ENCODE data around the gene CDC20. TPM values are rescaled to one million over a fixed set of nuclear protein-coding genes. Genes with fewer than 3 reads are reported as not detected.

The CDC20 gene
- polyA plus RNA-seq, 3 donors = 0.08 to 0.10 TPM; not detected in 1

- H2AFZ ChIP-seq (ENCODE audit: insufficient read depth, low read depth, low read length, poor library complexity, severe bottlenecking) = no peak overlapping the region
- no peak overlapping the region for H3K9ac ChIP-seq (ENCODE audit: insufficient read depth, low read length, poor library complexity, severe bottlenecking)
- peak; percentile 19 to 73 (median 51) for DNase-seq
- H3K27me3 Mint-ChIP-seq (ENCODE audit: low read depth in 3 of 3) = peaks cover 0 to 2% (median 0%) of the 10 kb centered on the region in 3 donors
- H3K4me1 ChIP-seq (ENCODE audit: control insufficient read depth in 1 of 2, insufficient read depth in 2 of 2, low read length in 2 of 2) = peaks cover 18 to 27% of the 10 kb centered on the region in 2 donors
- no peak overlapping the region for H3K27ac Mint-ChIP-seq
- TF ChIP-seq CTCF (IDR thresholded peaks at IDR 0.05) = no peak
- no peaks in the 10 kb centered on the region for H3K27me3 ChIP-seq (ENCODE audit: control insufficient read depth in 2 of 2, insufficient read depth in 2 of 2, low read length in 2 of 2)
- H3K4me1 Mint-ChIP-seq = peaks cover 16% of the 10 kb centered on the region
- intact Hi-C loops (cut with micrococcal nuclease) = no loop called here
- peak overlapping the region in 1 of 2 donors; percentile 29 for H3K27ac ChIP-seq (ENCODE audit: low read depth in 1 of 2, low read length in 2 of 2)
- no peaks in the 10 kb centered on the region for H3K9me3 ChIP-seq (replicated peaks in 1 of 2; ENCODE audit: control insufficient read depth in 1 of 2, insufficient read depth in 1 of 2, low read length in 2 of 2)
- peaks cover 14% of the 10 kb centered on the region for H4K20me1 ChIP-seq (ENCODE audit: insufficient read depth, low read length)
- WGBS (ENCODE audit: insufficient coverage) = 100% methylated on average over 1 of the region's 4 CpGs
- no peak overlapping the region for H3K4me3 ChIP-seq (replicated peaks in 1 of 3; ENCODE audit: low read depth in 2 of 3, low read length in 3 of 3)
- peaks cover 0 to 4% of the 10 kb centered on the region in 2 donors for H3K36me3 ChIP-seq (replicated peaks in 1 of 2; ENCODE audit: control insufficient read depth in 1 of 2, insufficient read depth in 2 of 2, low read length in 2 of 2)
- H3K4me3 Mint-ChIP-seq = no peak overlapping the region
- no peak overlapping the region for H3K4me2 ChIP-seq (replicated peaks; ENCODE audit: extremely low read depth, low read length, poor library complexity, severe bottlenecking)
- H3K9me3 Mint-ChIP-seq = no peaks in the 10 kb centered on the region
- peaks cover 10% of the 10 kb centered on the region for H3K79me2 ChIP-seq (ENCODE audit: insufficient read depth, low read length)
- H3K36me3 Mint-ChIP-seq = peaks cover 9 to 13% of the 10 kb centered on the region in 2 donors
These were observed 14.5 kb downstream of the CDC20 start for GRCh38 chr1:43373066-43373940.

GRCh38 chr1:43376723-43377235 lies 18.0 kb downstream of the CDC20 start:
- no peak overlapping the region for H3K27ac ChIP-seq (ENCODE audit: low read depth in 1 of 2, low read length in 2 of 2)
- no peak for TF ChIP-seq CTCF (IDR thresholded peaks at IDR 0.05)
- WGBS (ENCODE audit: insufficient coverage) = 97% methylated on average over 3 of the region's 7 CpGs
- Mint-ChIP-seq H3K27me3 (ENCODE audit: low read depth in 3 of 3) (peaks cover 0 to 2% (median 0%) of the 10 kb centered on the region in 3 donors), H3K9me3 (no peaks in the 10 kb centered on the region), H3K4me3 (no peak overlapping the region), H3K4me1 (peaks cover 13% of the 10 kb centered on the region), H3K27ac (no peak overlapping the region), H3K36me3 (peaks cover 19 to 29% of the 10 kb centered on the region in 2 donors)
- no peaks in the 10 kb centered on the region for H3K27me3 ChIP-seq (ENCODE audit: control insufficient read depth in 2 of 2, insufficient read depth in 2 of 2, low read length in 2 of 2)
- no peak for DNase-seq
- peaks cover 9% of the 10 kb centered on the region for H4K20me1 ChIP-seq (ENCODE audit: insufficient read depth, low read length)
- H2AFZ ChIP-seq (ENCODE audit: insufficient read depth, low read depth, low read length, poor library complexity, severe bottlenecking) = no peak overlapping the region
- no peaks in the 10 kb centered on the region for H3K79me2 ChIP-seq (ENCODE audit: insufficient read depth, low read length)
- H3K9me3 ChIP-seq (replicated peaks in 1 of 2; ENCODE audit: control insufficient read depth in 1 of 2, insufficient read depth in 1 of 2, low read length in 2 of 2) = no peaks in the 10 kb centered on the region
- H3K4me2 ChIP-seq (replicated peaks; ENCODE audit: extremely low read depth, low read length, poor library complexity, severe bottlenecking) = no peak overlapping the region
- no peak overlapping the region for H3K4me3 ChIP-seq (replicated peaks in 1 of 3; ENCODE audit: low read depth in 2 of 3, low read length in 3 of 3)
- peaks cover 0 to 12% of the 10 kb centered on the region in 2 donors for H3K36me3 ChIP-seq (replicated peaks in 1 of 2; ENCODE audit: control insufficient read depth in 1 of 2, insufficient read depth in 2 of 2, low read length in 2 of 2)
- H3K4me1 ChIP-seq (ENCODE audit: control insufficient read depth in 1 of 2, insufficient read depth in 2 of 2, low read length in 2 of 2) = peaks cover 18 to 28% of the 10 kb centered on the region in 2 donors
- intact Hi-C loops (cut with micrococcal nuclease) = no loop called here
- no peak overlapping the region for H3K9ac ChIP-seq (ENCODE audit: insufficient read depth, low read length, poor library complexity, severe bottlenecking)
